ENCODE measurements around the gene SPTBN5.

Gene SPTBN5

DNA sequence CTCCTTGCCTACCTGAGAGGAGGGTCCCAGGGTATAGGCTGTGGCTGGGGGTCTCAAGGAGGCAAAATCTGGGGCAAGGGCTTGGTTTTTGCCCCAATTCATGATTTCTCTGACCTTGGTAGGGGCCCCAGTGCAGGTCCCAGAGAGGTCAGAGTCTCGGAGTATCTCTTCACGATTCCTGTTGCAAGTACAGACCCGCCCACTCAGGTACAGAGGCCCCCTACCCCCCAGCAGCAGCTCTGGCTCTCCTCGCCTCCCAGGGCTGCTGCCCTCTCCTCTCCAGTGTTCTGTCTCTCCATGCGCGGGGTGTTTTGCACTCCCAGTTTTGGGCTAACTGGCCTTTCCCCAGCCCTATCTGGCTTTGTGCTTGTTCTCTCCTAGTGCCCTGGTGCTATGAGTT lies 71.4 kb downstream of the SPTBN5 start:
- Histone ChIP-seq H3K36me3 (ENCODE audit: control insufficient read depth, low read length) (no peaks in the 10 kb centered on the region), H3F3A (ENCODE audit: control insufficient read depth, insufficient read depth) (no peaks in the 10 kb centered on the region), H3K4me2 (ENCODE audit: low read length) (no peak overlapping the region), H3K9me3 (ENCODE audit: control insufficient read depth, insufficient read depth, low read length) (no peaks in the 10 kb centered on the region), H3K79me2 (ENCODE audit: control insufficient read depth, low read length) (no peaks in the 10 kb centered on the region), H3K9me2 (replicated peaks; ENCODE audit: control insufficient read depth, low read length) (no peaks in the 10 kb centered on the region), H3K4me1 (ENCODE audit: control insufficient read depth, low read length) (peaks cover 4% of the 10 kb centered on the region), H4K20me1 (ENCODE audit: control insufficient read depth, insufficient read depth, low read depth, low read length) (no peaks in the 10 kb centered on the region), H3K27ac (ENCODE audit: low read depth, low read length) (no peak overlapping the region), H3K27me3 (ENCODE audit: control insufficient read depth, low read length) (no peaks in the 10 kb centered on the region), H3K4me3 (ENCODE audit: low read length) (no peak overlapping the region)
- TF ChIP-seq EZH2phosphoT487 (IDR thresholded peaks at IDR 0.05; ENCODE audit: borderline replicate concordance, low read length): no peak
- TF ChIP-seq, protein P1, sequence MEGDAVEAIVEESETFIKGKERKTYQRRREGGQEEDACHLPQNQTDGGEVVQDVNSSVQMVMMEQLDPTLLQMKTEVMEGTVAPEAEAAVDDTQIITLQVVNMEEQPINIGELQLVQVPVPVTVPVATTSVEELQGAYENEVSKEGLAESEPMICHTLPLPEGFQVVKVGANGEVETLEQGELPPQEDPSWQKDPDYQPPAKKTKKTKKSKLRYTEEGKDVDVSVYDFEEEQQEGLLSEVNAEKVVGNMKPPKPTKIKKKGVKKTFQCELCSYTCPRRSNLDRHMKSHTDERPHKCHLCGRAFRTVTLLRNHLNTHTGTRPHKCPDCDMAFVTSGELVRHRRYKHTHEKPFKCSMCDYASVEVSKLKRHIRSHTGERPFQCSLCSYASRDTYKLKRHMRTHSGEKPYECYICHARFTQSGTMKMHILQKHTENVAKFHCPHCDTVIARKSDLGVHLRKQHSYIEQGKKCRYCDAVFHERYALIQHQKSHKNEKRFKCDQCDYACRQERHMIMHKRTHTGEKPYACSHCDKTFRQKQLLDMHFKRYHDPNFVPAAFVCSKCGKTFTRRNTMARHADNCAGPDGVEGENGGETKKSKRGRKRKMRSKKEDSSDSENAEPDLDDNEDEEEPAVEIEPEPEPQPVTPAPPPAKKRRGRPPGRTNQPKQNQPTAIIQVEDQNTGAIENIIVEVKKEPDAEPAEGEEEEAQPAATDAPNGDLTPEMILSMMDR (IDR thresholded peaks at IDR 0.05; ENCODE audit: low read depth, low read length, poor library complexity, severe bottlenecking): no peak

DNA sequence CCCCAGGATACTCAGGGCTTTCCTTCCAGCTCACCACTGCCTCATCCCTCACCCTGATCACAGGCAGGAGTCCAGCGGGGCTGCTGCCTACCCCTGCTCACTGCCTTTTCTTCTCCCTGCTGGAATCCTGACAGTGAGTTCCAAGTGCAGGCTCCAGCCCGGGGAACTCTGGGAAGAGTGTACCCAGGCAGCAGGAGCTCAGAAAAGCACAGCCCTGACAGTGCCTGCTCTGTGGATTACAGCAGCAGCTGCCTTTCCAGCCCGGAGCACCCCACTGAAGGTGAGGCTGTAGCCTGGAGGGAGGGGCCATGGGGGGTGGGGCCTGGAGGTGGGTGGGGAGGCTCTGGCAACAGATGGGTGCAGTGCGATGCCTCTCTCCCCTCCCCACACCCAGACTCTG lies 72.0 kb downstream of the SPTBN5 start:
- Histone ChIP-seq H3K4me2 (ENCODE audit: low read length) (no peak overlapping the region), H3K27me3 (ENCODE audit: control insufficient read depth, low read length) (no peaks in the 10 kb centered on the region), H3K79me2 (ENCODE audit: control insufficient read depth, low read length) (no peaks in the 10 kb centered on the region), H3K4me1 (ENCODE audit: control insufficient read depth, low read length) (no peaks in the 10 kb centered on the region), H3K9me3 (ENCODE audit: control insufficient read depth, insufficient read depth, low read length) (no peaks in the 10 kb centered on the region), H3K36me3 (ENCODE audit: control insufficient read depth, low read length) (no peaks in the 10 kb centered on the region), H3K27ac (ENCODE audit: low read depth, low read length) (no peak overlapping the region), H3K4me3 (ENCODE audit: low read length) (no peak overlapping the region), H3K9me2 (replicated peaks; ENCODE audit: control insufficient read depth, low read length) (no peaks in the 10 kb centered on the region), H4K20me1 (ENCODE audit: control insufficient read depth, insufficient read depth, low read depth, low read length) (no peaks in the 10 kb centered on the region), H3F3A (ENCODE audit: control insufficient read depth, insufficient read depth) (no peaks in the 10 kb centered on the region)
- TF ChIP-seq, protein P1 (IDR thresholded peaks at IDR 0.05; ENCODE audit: low read depth, low read length, poor library complexity, severe bottlenecking): no peak
- no peak for TF ChIP-seq EZH2phosphoT487 (IDR thresholded peaks at IDR 0.05; ENCODE audit: borderline replicate concordance, low read length)

DNA sequence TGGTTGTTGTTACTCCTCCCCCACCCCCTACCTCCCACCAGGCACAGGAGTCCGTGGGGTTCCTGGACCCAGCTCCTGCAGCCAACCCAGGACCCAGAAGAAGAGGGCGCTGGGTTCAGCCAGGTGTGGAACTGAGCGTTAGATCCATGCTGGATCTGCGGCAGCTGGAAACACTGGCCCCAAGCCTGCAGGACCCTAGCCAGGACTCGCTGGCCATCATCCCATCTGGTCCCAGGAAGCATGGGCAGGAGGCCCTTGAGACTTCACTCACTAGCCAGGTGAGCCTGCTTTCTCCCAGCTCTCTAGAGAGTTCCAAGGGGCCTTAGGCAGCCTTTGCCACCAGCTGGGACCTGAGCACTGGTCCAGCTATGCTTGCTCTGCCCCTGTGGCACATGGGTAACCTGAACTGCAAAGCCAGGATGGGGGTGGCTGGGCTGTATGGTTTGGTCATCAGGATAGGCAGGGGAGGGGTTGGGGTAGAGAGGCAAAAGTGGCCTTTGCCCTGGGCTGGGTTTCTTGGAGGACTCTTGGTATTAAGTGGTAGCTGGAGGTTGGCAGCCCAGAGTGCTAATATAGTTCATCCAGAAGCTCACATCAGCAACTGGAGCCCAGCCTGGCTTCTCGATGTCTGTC lies 72.9 kb downstream of the SPTBN5 start:
- no peaks in the 10 kb centered on the region for H3K79me2 ChIP-seq (ENCODE audit: control insufficient read depth, low read length)
- no peaks in the 10 kb centered on the region for H4K20me1 ChIP-seq (ENCODE audit: control insufficient read depth, insufficient read depth, low read depth, low read length)
- H3K36me3 ChIP-seq (ENCODE audit: control insufficient read depth, low read length): no peaks in the 10 kb centered on the region
- H3K4me1 ChIP-seq (ENCODE audit: control insufficient read depth, low read length): no peaks in the 10 kb centered on the region
- H3F3A ChIP-seq (ENCODE audit: control insufficient read depth, insufficient read depth): no peaks in the 10 kb centered on the region
- no peak overlapping the region for H3K27ac ChIP-seq (ENCODE audit: low read depth, low read length)
- H3K9me2 ChIP-seq (replicated peaks; ENCODE audit: control insufficient read depth, low read length): no peaks in the 10 kb centered on the region
- no peaks in the 10 kb centered on the region for H3K9me3 ChIP-seq (ENCODE audit: control insufficient read depth, insufficient read depth, low read length)
- TF ChIP-seq EZH2phosphoT487 (IDR thresholded peaks at IDR 0.05; ENCODE audit: borderline replicate concordance, low read length): no peak
- TF ChIP-seq, protein P1 (IDR thresholded peaks at IDR 0.05; ENCODE audit: low read depth, low read length, poor library complexity, severe bottlenecking): no peak
- no peak overlapping the region for H3K4me2 ChIP-seq (ENCODE audit: low read length)
- no peaks in the 10 kb centered on the region for H3K27me3 ChIP-seq (ENCODE audit: control insufficient read depth, low read length)
- no peak overlapping the region for H3K4me3 ChIP-seq (ENCODE audit: low read length)

Data from DOHH2 (cell line).